K562 (cell line): ENCODE results near the gene CLVS2. TPM values are rescaled to one million over a fixed set of nuclear protein-coding genes. Genes with fewer than 3 reads are reported as not detected.

Experiments used
- ATAC-seq: fragments of 200-7000 bp; cut with Tn5 transposase; 3 replicates; pipeline ENCODE4 v1.9.1; 2020; ENCODE audit warnings: moderate library complexity
- BruUV-seq: library from RNA; stranded (reverse); fragments of 400-500 nt; replicated peaks from 2 replicates; lab custom pipeline; 2021; lab: Mats Ljungman, UMichigan
- CTCF ChIA-PET: fragments of 300-600 bp; formaldehyde crosslinking; extraction: SDS; loops from one replicate; lab custom pipeline; 2021; ENCODE audit warnings: low intra/inter-chr PET ratio; lab: Yijun Ruan, JAX
- POLR2A ChIA-PET: fragments of 300-600, 350-650 bp; sonication (Branson Sonifier 250); formaldehyde crosslinking; extraction: SDS; loops from one replicate; lab custom pipeline; 2021; ENCODE audit warnings: antibody characterized with exemption, inconsistent platforms; lab: Yijun Ruan, JAX
- DNase-seq, 4 experiments: peaks; one replicate each; pipeline versions ENCODE4 v3.0.0 to v3.0.0-alpha.2; 2011 to 2018; ENCODE audit warnings: low spot score in 3 of 4, mixed read lengths in 3 of 4; ENCODE audit errors: extremely low read depth in 1 of 4
- FAIRE-seq: peaks from 2 replicates; lab custom pipeline; 2011; peaks lifted over from hg19 to GRCh38; lab: Jason Lieb, UNC
- H2AFZ ChIP-seq: 2 replicates; pipeline ENCODE4 v1.6.0; 2011; ENCODE audit warnings: low read depth, low read length, control low read depth, inconsistent platforms
- H3K27ac ChIP-seq: fragments of 200-600 bp; 3 replicates; pipeline ENCODE4 v1.8.0; 2011; ENCODE audit warnings: low read depth, mild to moderate bottlenecking, control low read depth, inconsistent platforms, low read length, moderate library complexity, mixed read lengths; ENCODE audit errors: extremely low read depth
- H3K27me3 ChIP-seq, 2 experiments: fragments of 300-600 bp in 1 of 2; 2 replicates in 1 of 2; 3 replicates in 1 of 2; pipeline versions ENCODE4 v1.6.0 to v1.8.0; 2011; ENCODE audit warnings: inconsistent platforms in 2 of 2, low read length in 2 of 2, mild to moderate bottlenecking in 1 of 2, mixed read lengths in 1 of 2, moderate library complexity in 1 of 2; ENCODE audit not compliant: control insufficient read depth in 2 of 2, insufficient read depth in 2 of 2
- H3K36me3 ChIP-seq: fragments of 300-600 bp; 3 replicates; pipeline ENCODE4 v1.8.0; 2011; ENCODE audit warnings: mild to moderate bottlenecking, low read length, inconsistent platforms; ENCODE audit not compliant: control insufficient read depth, insufficient read depth
- H3K4me1 ChIP-seq, 2 experiments: fragments of 200-600 bp in 1 of 2; replicated peaks in 1 of 2; 2 replicates in 1 of 2; 3 replicates in 1 of 2; pipeline versions ENCODE4 v1.5.1 to v1.8.0; 2011; ENCODE audit warnings: inconsistent platforms in 2 of 2, low read length in 2 of 2, mild to moderate bottlenecking in 1 of 2, mixed read lengths in 1 of 2, moderate library complexity in 1 of 2; ENCODE audit not compliant: control insufficient read depth in 2 of 2, insufficient read depth in 2 of 2
- H3K4me2 ChIP-seq: 2 replicates; pipeline ENCODE4 v1.6.1; 2011; ENCODE audit warnings: low read length, control low read depth, inconsistent platforms, mixed read lengths; ENCODE audit not compliant: insufficient read depth
- H3K4me3 ChIP-seq: fragments of 200-600 bp; sonication (generic), shearing (Covaris generic); 2 replicates; pipeline ENCODE4 v1.5.1; 2016; ENCODE audit warnings: control low read depth, inconsistent platforms
- H3K79me2 ChIP-seq: fragments of 200-600 bp; 3 replicates; pipeline ENCODE4 v1.8.0; 2011; ENCODE audit warnings: low read length, inconsistent platforms; ENCODE audit not compliant: control insufficient read depth, insufficient read depth
- H3K9ac ChIP-seq, 2 experiments: 2 replicates each; pipeline versions ENCODE4 v1.6.0 to v1.6.1; 2011; ENCODE audit warnings: low read depth in 2 of 2, low read length in 2 of 2, control low read depth in 1 of 2, inconsistent platforms in 1 of 2, mild to moderate bottlenecking in 1 of 2, mixed read lengths in 1 of 2; ENCODE audit not compliant: insufficient read depth in 1 of 2
- H3K9me1 ChIP-seq: one replicate; pipeline ENCODE4 v1.6.0; 2011; ENCODE audit warnings: inconsistent platforms, mild to moderate bottlenecking, low read length, moderate library complexity; ENCODE audit not compliant: control insufficient read depth, insufficient read depth
- H3K9me3 ChIP-seq: replicated peaks from 2 replicates; pipeline ENCODE4 v1.5.1; 2011; ENCODE audit warnings: low read depth, low read length, inconsistent platforms; ENCODE audit not compliant: control insufficient read depth, insufficient read depth
- H4K20me1 ChIP-seq: replicated peaks from 2 replicates; pipeline ENCODE4 v1.6.1; 2011; ENCODE audit warnings: low read length, inconsistent platforms, mixed read lengths; ENCODE audit not compliant: control insufficient read depth, insufficient read depth
- ARID3A ChIP-seq: IDR thresholded peaks from 2 replicates; pipeline ENCODE4 v1.6.1; 2012; ENCODE audit warnings: low read depth, low read length, improper control_type of control experiment, borderline replicate concordance
- CXXC5 ChIP-seq: fragments of 250-450 bp; sonication (Bioruptor Pico); IDR thresholded peaks from 2 replicates; pipeline ENCODE4 v1.8.0; 2022; ENCODE audit warnings: inconsistent platforms, mild to moderate bottlenecking, moderate library complexity
- DMBX1 ChIP-seq: fragments of 250-450 bp; sonication (Bioruptor Pico); IDR thresholded peaks from 2 replicates; pipeline ENCODE4 v1.8.0; 2022; ENCODE audit warnings: inconsistent platforms, mild to moderate bottlenecking, moderate library complexity, borderline replicate concordance
- ILK ChIP-seq: fragments of 450-650 bp; IDR thresholded peaks from 2 replicates; pipeline ENCODE4 v1.6.1; 2016; ENCODE audit warnings: missing genetic modification characterization, low read depth, mild to moderate bottlenecking, missing compliant biosample characterization, moderate library complexity, borderline replicate concordance
- NR2F6 ChIP-seq: fragments of 450-650 bp; formaldehyde crosslinking; IDR thresholded peaks from 2 replicates; pipeline ENCODE4 v1.4.0; 2020; ENCODE audit warnings: mild to moderate bottlenecking
- RBM15 ChIP-seq: fragments of 200-400 bp; formaldehyde crosslinking; IDR thresholded peaks from 2 replicates; pipeline ENCODE4 v1.6.1; 2018; ENCODE audit warnings: mild to moderate bottlenecking, low read length, moderate library complexity; ENCODE audit not compliant: insufficient read depth
- SMAD3 ChIP-seq: fragments of 450-650 bp; formaldehyde crosslinking; conservative IDR thresholded peaks from 2 replicates; pipeline ENCODE4 v1.4.0; 2020; ENCODE audit warnings: mild to moderate bottlenecking
- ZNF133 ChIP-seq: fragments of 250-450 bp; sonication (Bioruptor Pico); IDR thresholded peaks from 2 replicates; pipeline ENCODE4 v1.4.0; 2020; ENCODE audit warnings: mild to moderate bottlenecking
- WGBS: fragments of 100-300 bp; shearing (Covaris generic); methylation state at CpG from one replicate; pipeline ENCODE4 v1.1.6; 2016; ENCODE audit warnings: low coverage, mixed read lengths; ENCODE audit not compliant: insufficient coverage; ENCODE audit errors: missing lambda C conversion rate; 5-methylcytosine and 5-hydroxymethylcytosine counted together
- in situ Hi-C: fragments of 300-500 bp; cut with MboI; formaldehyde crosslinking; loops from 4 replicates; pipeline ENCODE4 v1.15.0; 2018; ENCODE audit warnings: inconsistent platforms, mixed read lengths
- intact Hi-C: fragments of 100-400 bp; cut with micrococcal nuclease; formaldehyde crosslinking; loops from 2 replicates; pipeline ENCODE4 v1.14.2; 2022
- polyA plus RNA-seq, 8 experiments: library from polyadenylated mRNA; depleted of rRNA in 4 of 8; stranded (reverse) in 5 of 8; unstranded in 3 of 8; fragments of >200 nt; fragmentation: Nextera tagmentation in 2 of 8; fragmentation: Illumina TruSeq in 1 of 8; extraction: Ambion mirVana in 2 of 8; extraction: Trizol in 1 of 8; gene quantifications; 2 replicates each; pipeline versions ENCODE4 v1.2.1 to v1.2.3, GENCODE V29; 2011 to 2014; ENCODE audit warnings: inconsistent platforms in 1 of 8, missing spikeins in 1 of 8
- total RNA-seq, 7 experiments: library from RNA; depleted of rRNA in 6 of 7; stranded (reverse); fragments of >200 nt in 6 of 7; fragmentation: Illumina TruSeq in 2 of 7; extraction: Trizol in 2 of 7; gene quantifications; 2 replicates each; pipeline versions ENCODE4 v1.2.1 to v1.2.3, GENCODE V29; 2011 to 2021; ENCODE audit warnings: low replicate concordance in 1 of 7

The CLVS2 gene
- total and polyA plus RNA-seq, 9 of the 15 experiments (the other 6 are each of a cell fraction or from before 2014, with no cell fraction given) = 0.01 to 0.36 (median 0.03) TPM; not detected in 3

- no peak overlapping the region for H2AFZ ChIP-seq
- H3K4me1 ChIP-seq = no peaks in the 10 kb centered on the region
- H4K20me1 ChIP-seq = no peaks in the 10 kb centered on the region
- in situ Hi-C loops (no loop called here), intact Hi-C loops (no loop called here)
- no peak for TF ChIP-seq ILK (tag)
- TF ChIP-seq ZNF133 (CRISPR knock-in tag) = no peak
- H3K27ac ChIP-seq = no peak overlapping the region
- H3K9me1 ChIP-seq = no peaks in the 10 kb centered on the region
- ChIA-PET POLR2A (no interaction called here), CTCF (no interaction called here)
- no peak for ATAC-seq
- no peak overlapping the region for H3K4me3 ChIP-seq
- H3K27me3 ChIP-seq = no peaks in the 10 kb centered on the region
- H3K9ac ChIP-seq = no peak overlapping the region
- FAIRE-seq = no peak
- DNase-seq = no peak
- H3K79me2 ChIP-seq = no peaks in the 10 kb centered on the region
- no TSS peak for BruUV-seq
- H3K4me2 ChIP-seq = no peak overlapping the region
- H3K9me3 ChIP-seq = no peaks in the 10 kb centered on the region
- no peaks in the 10 kb centered on the region for H3K36me3 ChIP-seq
Measured at GRCh38 chr6:122962000-122962624, 33.9 kb upstream of the CLVS2 start.

- no peak for DNase-seq
- H3K36me3 ChIP-seq = no peaks in the 10 kb centered on the region
- whole genome bisulfite sequencing = 0% methylated on average over 1 of the region's 1 CpG
- no peaks in the 10 kb centered on the region for H4K20me1 ChIP-seq
- H3K79me2 ChIP-seq = no peaks in the 10 kb centered on the region
- H3K9ac ChIP-seq = no peak overlapping the region
- no TSS peak for BruUV-seq
- H2AFZ ChIP-seq = no peak overlapping the region
- H3K27ac ChIP-seq = no peak overlapping the region
- in situ Hi-C loops (no loop called here), intact Hi-C loops (no loop called here)
- no peaks in the 10 kb centered on the region for H3K9me1 ChIP-seq
- no peaks in the 10 kb centered on the region for H3K9me3 ChIP-seq
- no peak for FAIRE-seq
- H3K4me2 ChIP-seq = no peak overlapping the region
- no peak for ATAC-seq
- ChIA-PET CTCF (no interaction called here), POLR2A (no interaction called here)
- H3K4me1 ChIP-seq = no peaks in the 10 kb centered on the region
- no peak overlapping the region for H3K4me3 ChIP-seq
- TF ChIP-seq ARID3A = no peak
- no peak for TF ChIP-seq CXXC5 (CRISPR knock-in tag)
- TF ChIP-seq RBM15 = no peak
- no peak for TF ChIP-seq DMBX1 (CRISPR knock-in tag)
- no peak for TF ChIP-seq NR2F6 (CRISPR knock-in tag)
- TF ChIP-seq SMAD3 (CRISPR knock-in tag) = no peak
- H3K27me3 ChIP-seq = no peaks in the 10 kb centered on the region
Measured at GRCh38 chr6:122969999-122970533, 26.0 kb upstream of the CLVS2 start.
